Peyer's patch (tissue), 4 donors: ENCODE data around the gene NEB. TPM values are rescaled to one million over a fixed set of nuclear protein-coding genes. Genes with fewer than 3 reads are reported as not detected.
"Not testable (repeated sequence)": the region's sequence is repeated elsewhere in the genome, so short reads cannot be mapped to it uniquely, and the experiment has no call there.

Source experiments
- DNase-seq, 3 donors: peaks; one replicate each; pipeline ENCODE4 v3.0.0-alpha.2; 2017 to 2019
- H3K27ac ChIP-seq, 4 donors: fragments of 200-600 bp; sonication (generic); one replicate each; pipeline ENCODE4 v1.5.1; 2016 to 2019
- H3K27me3 ChIP-seq, 2 donors: fragments of 200-600 bp; sonication (generic); one replicate each; pipeline ENCODE4 v1.5.1; 2019
- H3K36me3 ChIP-seq, 3 donors: fragments of 200-600 bp; sonication (generic); one replicate each; pipeline ENCODE4 v1.5.1; 2016 to 2019
- H3K4me1 ChIP-seq, 4 donors: fragments of 200-600 bp; sonication (generic); one replicate each; pipeline ENCODE4 v1.5.1; 2016 to 2019
- H3K4me3 ChIP-seq, 4 donors: fragments of 200-600 bp; sonication (generic); 1 replicate in 3 of 4; 2 replicates in 1 of 4; pipeline ENCODE4 v1.5.1; 2016 to 2019; ENCODE audit warnings: mild to moderate bottlenecking in 1 of 4
- H3K9me3 ChIP-seq, 4 donors: fragments of 200-600 bp; sonication (generic); one replicate each; pipeline ENCODE4 v1.5.1; 2016 to 2019; ENCODE audit warnings: mild to moderate bottlenecking in 1 of 4
- POLR2A ChIP-seq, 2 donors: fragments of 450-650 bp; IDR thresholded peaks; one replicate each; pipeline ENCODE4 v1.5.1; 2017; ENCODE audit warnings: antibody characterized with exemption in 2 of 2, mild to moderate bottlenecking in 2 of 2, moderate library complexity in 2 of 2
- total RNA-seq, 4 donors: library from RNA; depleted of rRNA; stranded (reverse); fragments of >200 nt; gene quantifications; one replicate each; pipeline ENCODE4 v1.1.0, GENCODE V29; 2016
- TF ChIP-seq, protein P1 (sequence below), 6 experiments: fragments of 450-650 bp in 4 of 6; fragments of 200-600 bp in 2 of 6; sonication (generic) in 1 of 6; IDR thresholded peaks; one replicate each; pipeline ENCODE4 v1.5.1; 2017 to 2019; ENCODE audit warnings: antibody characterized with exemption in 6 of 6, mild to moderate bottlenecking in 3 of 6, moderate library complexity in 1 of 6

The NEB gene
- total RNA-seq, 4 donors from 2014 or later = 2.7 to 5.1 (median 4.2) TPM

DNA sequence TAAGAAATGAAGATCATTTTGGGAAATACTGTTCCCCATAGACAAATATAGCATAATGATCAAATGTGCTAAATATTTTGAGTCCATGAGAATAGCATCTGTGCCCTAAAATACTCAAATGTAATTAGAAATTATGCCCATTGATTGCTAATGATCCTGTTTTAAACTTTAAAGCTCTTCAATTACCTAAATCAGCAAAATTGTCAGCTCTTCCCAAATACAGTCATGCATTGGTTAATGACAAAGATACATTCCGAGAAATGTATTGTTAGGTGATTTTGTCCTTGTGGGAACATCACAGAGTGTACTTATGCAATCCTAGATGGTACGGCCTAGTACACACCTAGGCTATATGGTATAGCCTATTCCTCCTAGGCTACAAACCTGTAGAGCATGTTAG is 89.7 kb downstream of the NEB start:
- Histone ChIP-seq H3K4me3 (no peak overlapping the region), H3K36me3 (no peaks in the 10 kb centered on the region), H3K9me3 (no peaks in the 10 kb centered on the region), H3K27ac (no peak overlapping the region), H3K27me3 (no peaks in the 10 kb centered on the region), H3K4me1 (no peaks in the 10 kb centered on the region)
- no peak for TF ChIP-seq POLR2A (IDR thresholded peaks at IDR 0.05)
- TF ChIP-seq, protein P1, sequence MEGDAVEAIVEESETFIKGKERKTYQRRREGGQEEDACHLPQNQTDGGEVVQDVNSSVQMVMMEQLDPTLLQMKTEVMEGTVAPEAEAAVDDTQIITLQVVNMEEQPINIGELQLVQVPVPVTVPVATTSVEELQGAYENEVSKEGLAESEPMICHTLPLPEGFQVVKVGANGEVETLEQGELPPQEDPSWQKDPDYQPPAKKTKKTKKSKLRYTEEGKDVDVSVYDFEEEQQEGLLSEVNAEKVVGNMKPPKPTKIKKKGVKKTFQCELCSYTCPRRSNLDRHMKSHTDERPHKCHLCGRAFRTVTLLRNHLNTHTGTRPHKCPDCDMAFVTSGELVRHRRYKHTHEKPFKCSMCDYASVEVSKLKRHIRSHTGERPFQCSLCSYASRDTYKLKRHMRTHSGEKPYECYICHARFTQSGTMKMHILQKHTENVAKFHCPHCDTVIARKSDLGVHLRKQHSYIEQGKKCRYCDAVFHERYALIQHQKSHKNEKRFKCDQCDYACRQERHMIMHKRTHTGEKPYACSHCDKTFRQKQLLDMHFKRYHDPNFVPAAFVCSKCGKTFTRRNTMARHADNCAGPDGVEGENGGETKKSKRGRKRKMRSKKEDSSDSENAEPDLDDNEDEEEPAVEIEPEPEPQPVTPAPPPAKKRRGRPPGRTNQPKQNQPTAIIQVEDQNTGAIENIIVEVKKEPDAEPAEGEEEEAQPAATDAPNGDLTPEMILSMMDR (IDR thresholded peaks at IDR 0.05) = no peak
- DNase-seq = no peak

- H3K27me3 ChIP-seq, DNase-seq, H3K4me3 ChIP-seq, H3K27ac ChIP-seq, H3K9me3 ChIP-seq, H3K36me3 ChIP-seq: not testable (repeated sequence)
- peaks cover 0 to 18% (median 7%) of the 10 kb centered on the region in 4 donors for H3K4me1 ChIP-seq
These were observed 92.4 kb downstream of the NEB start for GRCh38 chr2:151641895-151642294.

GRCh38 chr2:151640087-151640486 is 94.2 kb downstream of the NEB start:
- H3K36me3 ChIP-seq = no peaks in the 10 kb centered on the region
- H3K4me1 ChIP-seq = peaks cover 0 to 18% (median 9%) of the 10 kb centered on the region in 4 donors
- DNase-seq = no peak
- TF ChIP-seq POLR2A (IDR thresholded peaks at IDR 0.05) = no peak
- TF ChIP-seq, protein P1 (IDR thresholded peaks at IDR 0.05) = no peak
- no peaks in the 10 kb centered on the region for H3K9me3 ChIP-seq
- H3K27me3 ChIP-seq = no peaks in the 10 kb centered on the region
- H3K27ac ChIP-seq = no peak overlapping the region
- no peak overlapping the region for H3K4me3 ChIP-seq

GRCh38 chr2:151638990-151639389 is 95.3 kb downstream of the NEB start:
- TF ChIP-seq, protein P1 (IDR thresholded peaks at IDR 0.05) = no peak
- no peak for TF ChIP-seq POLR2A (IDR thresholded peaks at IDR 0.05)
- DNase-seq = no peak
- Histone ChIP-seq H3K27me3 (no peaks in the 10 kb centered on the region), H3K27ac (no peak overlapping the region), H3K4me1 (peaks cover 0 to 18% (median 9%) of the 10 kb centered on the region in 4 donors), H3K36me3 (no peaks in the 10 kb centered on the region), H3K9me3 (peaks cover 0 to 3% (median 0%) of the 10 kb centered on the region in 4 donors), H3K4me3 (no peak overlapping the region)

GRCh38 chr2:151638191-151638933 is 95.9 kb downstream of the NEB start:
- peak in 2 of 3 donors; percentile 55 to 56 for DNase-seq
- H3K4me1 ChIP-seq = peaks cover 0 to 18% (median 9%) of the 10 kb centered on the region in 4 donors
- H3K9me3 ChIP-seq = peaks cover 0 to 3% (median 0%) of the 10 kb centered on the region in 4 donors
- TF ChIP-seq POLR2A (IDR thresholded peaks at IDR 0.05) = no peak
- TF ChIP-seq, protein P1 (IDR thresholded peaks at IDR 0.05) = no peak
- no peaks in the 10 kb centered on the region for H3K27me3 ChIP-seq
- no peaks in the 10 kb centered on the region for H3K36me3 ChIP-seq
- peak overlapping the region in 1 of 4 donors; percentile 74 for H3K27ac ChIP-seq
- no peak overlapping the region for H3K4me3 ChIP-seq

DNA sequence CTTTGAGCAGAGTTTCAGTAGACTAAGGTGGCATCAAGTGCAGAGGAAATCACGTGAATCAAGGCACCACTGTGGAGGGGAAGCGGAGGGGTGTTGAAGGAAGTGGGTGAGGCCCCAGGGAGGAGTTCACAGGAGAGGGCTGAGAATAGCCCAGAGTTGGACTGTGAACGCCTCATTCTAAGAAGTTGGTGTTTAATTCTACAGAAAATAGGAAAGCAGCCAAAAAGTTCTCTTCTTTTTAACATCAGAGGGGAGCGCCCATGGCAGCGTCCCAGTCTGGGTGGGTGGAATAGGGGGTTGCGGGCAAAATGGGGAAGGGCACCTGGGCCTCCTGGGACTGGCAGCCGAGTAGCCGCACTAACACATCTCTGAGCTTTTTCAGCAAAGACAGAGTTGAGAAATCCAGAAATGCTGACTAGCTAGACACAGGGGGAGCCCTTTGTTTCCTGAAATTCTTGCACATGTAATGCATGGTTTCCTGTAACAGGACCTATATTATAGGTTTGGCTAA is 97.0 kb downstream of the NEB start:
- DNase-seq = peak in 2 of 3 donors; percentile 79
- Histone ChIP-seq H3K9me3 (peaks cover 0 to 3% (median 0%) of the 10 kb centered on the region in 4 donors), H3K4me1 (peaks cover 0 to 18% (median 9%) of the 10 kb centered on the region in 4 donors), H3K4me3 (peak overlapping the region in 1 of 4 donors; percentile 13), H3K36me3 (no peaks in the 10 kb centered on the region), H3K27me3 (no peaks in the 10 kb centered on the region), H3K27ac (peak overlapping the region in 2 of 4 donors; percentile 56 to 74)
- no peak for TF ChIP-seq POLR2A (IDR thresholded peaks at IDR 0.05)
- TF ChIP-seq, protein P1 (IDR thresholded peaks at IDR 0.05) = no peak
